Measurements from ENCODE around the gene NPR2. TPM values are rescaled to one million over a fixed set of nuclear protein-coding genes. Genes with fewer than 3 reads are reported as not detected.
A peak's percentile ranks its signal among the peaks of the same experiment; 100 is the strongest.

NPR2 gene
- total and polyA plus RNA-seq, 5 experiments from 2014 or later, result 0.20 to 12.7 (median 0.94) TPM

GRCh38 chr9:35852876-35853865 lies 61.8 kb downstream of the NPR2 start:
- Mint-ChIP-seq H3K9me3 (no peaks in the 10 kb centered on the region), H3K27ac (no peak overlapping the region), H3K36me3 (peaks cover 0 to 6% (median 1%) of the 10 kb centered on the region in 3 donors), H3K4me1 (peaks cover 0 to 6% (median 2%) of the 10 kb centered on the region in 4 donors), H3K27me3 (no peaks in the 10 kb centered on the region), H3K4me3 (no peak overlapping the region)
- no peak for ATAC-seq
- DNase-seq, result peak in 1 of 10 donors; percentile 10
- POLR2A ChIA-PET, result no interaction called here

- H3K4me1 Mint-ChIP-seq, result peaks cover 2 to 8% (median 6%) of the 10 kb centered on the region in 4 donors
- peaks cover 0 to 4% (median 0%) of the 10 kb centered on the region in 3 donors for H3K36me3 Mint-ChIP-seq
- DNase-seq (no peak), ATAC-seq (no peak)
- POLR2A ChIA-PET, result no interaction called here
- H3K27me3 Mint-ChIP-seq, result no peaks in the 10 kb centered on the region
- H3K9me3 Mint-ChIP-seq, result no peaks in the 10 kb centered on the region
- no peak overlapping the region for H3K27ac Mint-ChIP-seq
- no peak overlapping the region for H3K4me3 Mint-ChIP-seq
These were observed 62.8 kb downstream of the NPR2 start for GRCh38 chr9:35854091-35854762.

- POLR2A ChIA-PET, result no interaction called here
- H3K27ac Mint-ChIP-seq, result no peak overlapping the region
- H3K4me3 Mint-ChIP-seq, result no peak overlapping the region
- no peak for DNase-seq
- H3K4me1 Mint-ChIP-seq, result peaks cover 2 to 10% (median 6%) of the 10 kb centered on the region in 4 donors
- peaks cover 0 to 3% (median 1%) of the 10 kb centered on the region in 5 donors for H3K27me3 Mint-ChIP-seq
- no peaks in the 10 kb centered on the region for H3K9me3 Mint-ChIP-seq
- ATAC-seq, result no peak
- H3K36me3 Mint-ChIP-seq, result no peaks in the 10 kb centered on the region
These were observed 64.8 kb downstream of the NPR2 start for GRCh38 chr9:35856206-35856605.

- H3K27me3 Mint-ChIP-seq, result peaks cover 3 to 10% (median 6%) of the 10 kb centered on the region in 5 donors
These were observed 65.5 kb downstream of the NPR2 start for GRCh38 chr9:35856882-35857281.

GRCh38 chr9:35858458-35858857 lies 67.1 kb downstream of the NPR2 start:
- POLR2A ChIA-PET, result interaction anchor here (0.7 kb wide), 1 partner anchor 11 kb away, joined by 3 read pairs; no protein-coding TSS in a partner anchor
- Mint-ChIP-seq H3K9me3 (no peaks in the 10 kb centered on the region), H3K4me3 (no peak overlapping the region), H3K36me3 (no peaks in the 10 kb centered on the region), H3K27me3 (peaks cover 3 to 23% (median 12%) of the 10 kb centered on the region in 5 donors), H3K27ac (no peak overlapping the region), H3K4me1 (peaks cover 2 to 10% (median 8%) of the 10 kb centered on the region in 4 donors)
- DNase-seq (no peak), ATAC-seq (no peak)

More at GRCh38 chr9:35856882-35857281, 65.5 kb downstream of the NPR2 start:
- H3K9me3 Mint-ChIP-seq, result no peaks in the 10 kb centered on the region
- peak in 1 of 10 donors; percentile 10 for DNase-seq
- no peak overlapping the region for H3K27ac Mint-ChIP-seq
- POLR2A ChIA-PET, result no interaction called here
- peaks cover 2 to 10% (median 8%) of the 10 kb centered on the region in 4 donors for H3K4me1 Mint-ChIP-seq
- ATAC-seq, result no peak
- no peak overlapping the region for H3K4me3 Mint-ChIP-seq
- H3K36me3 Mint-ChIP-seq, result no peaks in the 10 kb centered on the region

Other genes with a start within 250 kb of the NPR2 start
- 10 to 100 TPM; 43.5 to 44.4 TPM for gene TESK1, start 186.3 kb upstream of the NPR2 start, total RNA-seq
- 1 to 10 TPM; 3.0 to 8.1 (median 4.8) TPM for gene TESK1, start 186.3 kb upstream of the NPR2 start, polyA plus RNA-seq
- gene CD72, start 173.2 kb upstream of the NPR2 start, total RNA-seq, result 1 to 10 TPM; 7.8 to 8.0 TPM
- gene CD72, start 173.2 kb upstream of the NPR2 start, polyA plus RNA-seq, result 1 to 10 TPM in 1 of 3 donors, under 1 TPM in 2; 0.80 to 1.5 (median 0.91) TPM
- 10 to 100 TPM; 24.2 to 25.4 TPM for gene SIT1, start 140.7 kb upstream of the NPR2 start, total RNA-seq
- gene SIT1, start 140.7 kb upstream of the NPR2 start, polyA plus RNA-seq, result 100 to 1,000 TPM in 1 of 3 donors, 10 to 100 TPM in 2; 82.2 to 128 (median 91.6) TPM
- gene RMRP, start 133.6 kb upstream of the NPR2 start, total RNA-seq, result over 10,000 TPM; 14,495 to 21,271 TPM
- gene RMRP, start 133.6 kb upstream of the NPR2 start, polyA plus RNA-seq, result 10 to 100 TPM in 1 of 3 donors, not detected in 2; 33.0 TPM
- 10 to 100 TPM; 13.8 to 16.6 TPM for gene CCDC107, start 133.3 kb upstream of the NPR2 start, total RNA-seq
- gene CCDC107, start 133.3 kb upstream of the NPR2 start, polyA plus RNA-seq, result 10 to 100 TPM; 45.9 to 59.0 (median 51.5) TPM
- gene ARHGEF39, start 126.4 kb upstream of the NPR2 start, total RNA-seq, result under 1 TPM in 1 of 2 experiments, not detected in 1; 0.29 TPM
- under 1 TPM; 0.13 to 0.25 (median 0.24) TPM for gene ARHGEF39, start 126.4 kb upstream of the NPR2 start, polyA plus RNA-seq
- gene CA9, start 117.7 kb upstream of the NPR2 start, total RNA-seq, result not detected
- gene CA9, start 117.7 kb upstream of the NPR2 start, polyA plus RNA-seq, result not detected
- gene TPM2, start 101.7 kb upstream of the NPR2 start, total RNA-seq, result 10 to 100 TPM; 92.3 to 98.5 TPM
- gene TPM2, start 101.7 kb upstream of the NPR2 start, polyA plus RNA-seq, result under 1 TPM in 1 of 3 donors, not detected in 2; 0.34 TPM
- gene TLN1, start 59.4 kb upstream of the NPR2 start, total RNA-seq, result 100 to 1,000 TPM; 204 to 233 TPM
- gene TLN1, start 59.4 kb upstream of the NPR2 start, polyA plus RNA-seq, result 10 to 100 TPM; 32.9 to 88.9 (median 36.4) TPM
- gene CREB3, start 58.9 kb upstream of the NPR2 start, total RNA-seq, result 10 to 100 TPM; 17.1 to 19.5 TPM
- 10 to 100 TPM; 29.8 to 40.3 (median 33.1) TPM for gene CREB3, start 58.9 kb upstream of the NPR2 start, polyA plus RNA-seq
- 10 to 100 TPM; 56.7 to 65.4 TPM for gene GBA2, start 42.4 kb upstream of the NPR2 start, total RNA-seq
- gene GBA2, start 42.4 kb upstream of the NPR2 start, polyA plus RNA-seq, result 10 to 100 TPM; 14.8 to 28.3 (median 22.0) TPM
- 10 to 100 TPM; 30.7 to 31.7 TPM for gene RGP1, start 42.3 kb upstream of the NPR2 start, total RNA-seq
- 1 to 10 TPM; 6.8 to 9.6 (median 8.1) TPM for gene RGP1, start 42.3 kb upstream of the NPR2 start, polyA plus RNA-seq
- 1 to 10 TPM in 1 of 2 experiments, under 1 TPM in 1; 0.88 to 1.7 TPM for gene MSMP, start 37.3 kb upstream of the NPR2 start, total RNA-seq
- gene MSMP, start 37.3 kb upstream of the NPR2 start, polyA plus RNA-seq, result 1 to 10 TPM in 1 of 3 donors, not detected in 2; 1.3 TPM
- gene SPAG8, start 20.7 kb downstream of the NPR2 start, total RNA-seq, result 1 to 10 TPM; 7.0 to 8.9 TPM
- 1 to 10 TPM in 2 of 3 donors, under 1 TPM in 1; 0.17 to 2.2 (median 1.7) TPM for gene SPAG8, start 20.7 kb downstream of the NPR2 start, polyA plus RNA-seq
- 10 to 100 TPM; 25.4 to 27.9 TPM for gene HINT2, start 23.5 kb downstream of the NPR2 start, total RNA-seq
- 10 to 100 TPM; 73.0 to 87.9 (median 78.5) TPM for gene HINT2, start 23.5 kb downstream of the NPR2 start, polyA plus RNA-seq
- not detected for gene FAM221B, start 37.1 kb downstream of the NPR2 start, total RNA-seq
- not detected for gene FAM221B, start 37.1 kb downstream of the NPR2 start, polyA plus RNA-seq
- gene TMEM8B, start 37.6 kb downstream of the NPR2 start, total RNA-seq, result 10 to 100 TPM in 1 of 2 experiments, 1 to 10 TPM in 1; 8.8 to 10.2 TPM
- gene TMEM8B, start 37.6 kb downstream of the NPR2 start, polyA plus RNA-seq, result 1 to 10 TPM; 1.5 to 2.4 (median 2.1) TPM
- not detected for gene OR13J1, start 78.8 kb downstream of the NPR2 start, total RNA-seq
- gene OR13J1, start 78.8 kb downstream of the NPR2 start, polyA plus RNA-seq, result not detected
- not detected for gene HRCT1, start 114.6 kb downstream of the NPR2 start, total RNA-seq
- gene HRCT1, start 114.6 kb downstream of the NPR2 start, polyA plus RNA-seq, result not detected
- gene SPAAR, start 117.9 kb downstream of the NPR2 start, total RNA-seq, result not detected
- not detected for gene SPAAR, start 117.9 kb downstream of the NPR2 start, polyA plus RNA-seq
- gene OR2S2, start 166.6 kb downstream of the NPR2 start, total RNA-seq, result not detected
- gene OR2S2, start 166.6 kb downstream of the NPR2 start, polyA plus RNA-seq, result not detected
- gene RECK, start 245.3 kb downstream of the NPR2 start, total RNA-seq, result 10 to 100 TPM in 1 of 2 experiments, 1 to 10 TPM in 1; 9.8 to 12.1 TPM
- 10 to 100 TPM; 13.2 to 14.8 (median 13.5) TPM for gene RECK, start 245.3 kb downstream of the NPR2 start, polyA plus RNA-seq

All from naive thymus-derived CD8-positive, alpha-beta T cell (primary cell).